ENCODE results near the gene LDB2.

LDB2 gene

DNA sequence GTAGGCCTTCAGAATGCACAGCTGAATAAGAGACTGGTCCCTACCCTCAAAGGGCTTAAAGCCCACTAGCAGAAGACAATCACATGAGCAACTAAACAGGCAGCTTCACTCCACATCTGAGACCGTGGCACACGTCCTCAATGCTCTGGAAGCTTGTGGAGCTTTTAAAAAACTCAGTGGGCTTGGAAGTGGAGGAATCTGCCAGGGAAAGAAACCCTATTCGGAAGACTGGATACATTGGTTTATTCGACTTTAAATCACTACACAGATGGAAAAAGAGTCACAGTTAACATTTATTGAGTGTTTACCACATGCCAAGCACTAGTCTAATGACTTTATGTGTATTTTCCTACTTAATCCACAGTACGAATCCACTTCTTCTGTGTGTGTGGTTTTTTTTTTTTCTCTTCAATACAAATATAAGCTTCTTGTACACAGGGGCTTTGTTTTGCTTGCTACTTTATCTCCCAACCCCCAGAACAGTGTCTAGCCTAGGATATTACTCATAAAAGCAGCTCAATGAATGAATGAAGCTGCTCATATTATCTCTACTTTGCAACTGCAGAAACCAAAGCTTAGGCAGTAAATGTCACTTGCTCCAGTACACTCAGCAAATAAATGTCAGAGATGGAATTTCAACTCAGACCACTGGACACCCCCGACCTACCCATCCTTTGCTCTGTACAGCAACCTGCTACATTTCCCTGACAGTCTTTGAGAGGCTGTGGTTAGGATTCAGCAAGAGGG, 137.7 kb downstream of the LDB2 start:
- no peaks in the 10 kb centered on the region for H3K36me3 ChIP-seq (replicated peaks; ENCODE audit: insufficient read depth, low read length)
- H3F3A ChIP-seq (ENCODE audit: insufficient read depth, low read length) = no peaks in the 10 kb centered on the region
- H3K27me3 ChIP-seq (replicated peaks; ENCODE audit: insufficient read depth, low read length) = no peaks in the 10 kb centered on the region
- H3K9me3 ChIP-seq (replicated peaks; ENCODE audit: insufficient read depth, low read length) = no peaks in the 10 kb centered on the region
- no peaks in the 10 kb centered on the region for H3K9me2 ChIP-seq (replicated peaks; ENCODE audit: insufficient read depth, low read length)
- H3K27ac ChIP-seq (ENCODE audit: low read length) = no peak overlapping the region
- no peak for DNase-seq
- no peak for TF ChIP-seq EZH2 (optimal IDR thresholded peaks at IDR 0.05; ENCODE audit: low read depth, low read length)
- no peak for TF ChIP-seq CTCF (IDR thresholded peaks at IDR 0.05; ENCODE audit: low read length)
- no peak for TF ChIP-seq EZH2phosphoT487 (IDR thresholded peaks at IDR 0.05; ENCODE audit: low read length)
- no peaks in the 10 kb centered on the region for H3K79me2 ChIP-seq (ENCODE audit: low read length)
- H4K20me1 ChIP-seq (ENCODE audit: insufficient read depth, low read length) = no peaks in the 10 kb centered on the region
- no peaks in the 10 kb centered on the region for H3K4me1 ChIP-seq (ENCODE audit: low read length)
- no peak overlapping the region for H2AFZ ChIP-seq (ENCODE audit: low read length)
- no peak overlapping the region for H3K4me3 ChIP-seq (ENCODE audit: low read length)
- H3K9ac ChIP-seq (ENCODE audit: low read length) = no peak overlapping the region
- no peak overlapping the region for H3K4me2 ChIP-seq (ENCODE audit: low read depth, low read length)

DNA sequence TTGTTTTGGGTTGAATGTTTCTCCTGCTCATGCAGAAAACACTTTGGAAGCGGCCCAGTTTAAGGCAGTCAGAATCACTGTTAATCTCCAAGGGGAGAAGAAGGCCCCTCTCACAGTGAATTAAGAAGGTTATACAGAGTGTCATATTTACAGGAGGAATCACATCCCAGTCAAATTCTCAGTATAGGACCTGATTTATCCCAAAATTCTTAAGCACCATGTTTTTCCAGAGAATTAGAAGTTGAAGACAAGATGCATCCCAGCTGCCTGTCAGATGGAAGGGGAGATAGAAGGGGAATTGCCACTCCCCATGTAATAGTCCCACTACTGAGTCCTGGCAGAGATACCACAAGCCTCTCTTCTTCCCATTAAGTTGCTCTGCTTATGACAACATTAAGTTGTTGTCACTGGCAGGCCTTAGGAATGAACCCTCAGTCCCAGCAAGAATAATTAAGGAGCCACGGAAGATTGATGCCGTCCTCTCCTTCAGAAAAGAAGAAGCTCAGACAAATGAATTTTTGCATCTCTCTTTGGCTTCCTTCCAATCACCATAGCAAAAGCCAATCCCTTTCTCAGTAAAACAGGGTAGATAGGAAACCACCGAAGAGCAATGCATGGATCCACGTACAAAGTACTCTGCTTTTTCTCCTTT, 138.4 kb downstream of the LDB2 start:
- Histone ChIP-seq H2AFZ (ENCODE audit: low read length) (no peak overlapping the region), H3K27ac (ENCODE audit: low read length) (no peak overlapping the region), H3K4me2 (ENCODE audit: low read depth, low read length) (no peak overlapping the region), H3K4me1 (ENCODE audit: low read length) (no peaks in the 10 kb centered on the region), H3F3A (ENCODE audit: insufficient read depth, low read length) (no peaks in the 10 kb centered on the region), H3K9me2 (replicated peaks; ENCODE audit: insufficient read depth, low read length) (no peaks in the 10 kb centered on the region), H4K20me1 (ENCODE audit: insufficient read depth, low read length) (no peaks in the 10 kb centered on the region), H3K36me3 (replicated peaks; ENCODE audit: insufficient read depth, low read length) (no peaks in the 10 kb centered on the region), H3K9me3 (replicated peaks; ENCODE audit: insufficient read depth, low read length) (no peaks in the 10 kb centered on the region), H3K79me2 (ENCODE audit: low read length) (no peaks in the 10 kb centered on the region), H3K4me3 (ENCODE audit: low read length) (no peak overlapping the region), H3K9ac (ENCODE audit: low read length) (no peak overlapping the region), H3K27me3 (replicated peaks; ENCODE audit: insufficient read depth, low read length) (no peaks in the 10 kb centered on the region)
- no peak for TF ChIP-seq EZH2 (optimal IDR thresholded peaks at IDR 0.05; ENCODE audit: low read depth, low read length)
- no peak for TF ChIP-seq CTCF (IDR thresholded peaks at IDR 0.05; ENCODE audit: low read length)
- no peak for TF ChIP-seq EZH2phosphoT487 (IDR thresholded peaks at IDR 0.05; ENCODE audit: low read length)
- DNase-seq = no peak

DNA sequence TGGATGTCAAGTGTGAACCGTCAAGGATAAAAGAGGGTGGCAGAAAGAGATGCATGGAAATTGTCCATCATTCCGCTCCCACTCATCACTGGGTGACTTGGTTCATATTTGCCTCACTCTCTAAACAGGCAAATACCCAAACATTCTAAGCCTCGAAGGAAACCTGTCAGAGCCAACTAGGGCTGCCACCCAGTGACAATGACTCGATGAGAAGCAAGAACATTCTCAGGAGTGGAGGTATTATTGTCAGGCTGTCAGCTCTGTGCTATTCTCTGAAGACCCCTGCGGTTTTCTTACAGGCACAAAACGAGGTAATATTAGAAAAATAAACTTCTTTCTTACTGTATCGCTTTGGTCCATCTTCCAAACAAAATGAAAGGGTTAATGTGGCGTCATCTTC, 139.6 kb downstream of the LDB2 start:
- H3K4me1 ChIP-seq (ENCODE audit: low read length) = no peaks in the 10 kb centered on the region
- no peak overlapping the region for H2AFZ ChIP-seq (ENCODE audit: low read length)
- no peaks in the 10 kb centered on the region for H4K20me1 ChIP-seq (ENCODE audit: insufficient read depth, low read length)
- H3K9me2 ChIP-seq (replicated peaks; ENCODE audit: insufficient read depth, low read length) = no peaks in the 10 kb centered on the region
- H3K27me3 ChIP-seq (replicated peaks; ENCODE audit: insufficient read depth, low read length) = no peaks in the 10 kb centered on the region
- no peak for TF ChIP-seq CTCF (IDR thresholded peaks at IDR 0.05; ENCODE audit: low read length)
- TF ChIP-seq EZH2 (optimal IDR thresholded peaks at IDR 0.05; ENCODE audit: low read depth, low read length) = no peak
- no peak for TF ChIP-seq EZH2phosphoT487 (IDR thresholded peaks at IDR 0.05; ENCODE audit: low read length)
- DNase-seq = no peak
- H3K9ac ChIP-seq (ENCODE audit: low read length) = no peak overlapping the region
- no peaks in the 10 kb centered on the region for H3F3A ChIP-seq (ENCODE audit: insufficient read depth, low read length)
- no peaks in the 10 kb centered on the region for H3K79me2 ChIP-seq (ENCODE audit: low read length)
- H3K9me3 ChIP-seq (replicated peaks; ENCODE audit: insufficient read depth, low read length) = no peaks in the 10 kb centered on the region
- no peak overlapping the region for H3K4me3 ChIP-seq (ENCODE audit: low read length)
- H3K36me3 ChIP-seq (replicated peaks; ENCODE audit: insufficient read depth, low read length) = no peaks in the 10 kb centered on the region
- no peak overlapping the region for H3K27ac ChIP-seq (ENCODE audit: low read length)
- no peak overlapping the region for H3K4me2 ChIP-seq (ENCODE audit: low read depth, low read length)

Data from MM.1S (cell line).